Measurements from ENCODE around the gene PHLDA3.

Gene PHLDA3

DNA sequence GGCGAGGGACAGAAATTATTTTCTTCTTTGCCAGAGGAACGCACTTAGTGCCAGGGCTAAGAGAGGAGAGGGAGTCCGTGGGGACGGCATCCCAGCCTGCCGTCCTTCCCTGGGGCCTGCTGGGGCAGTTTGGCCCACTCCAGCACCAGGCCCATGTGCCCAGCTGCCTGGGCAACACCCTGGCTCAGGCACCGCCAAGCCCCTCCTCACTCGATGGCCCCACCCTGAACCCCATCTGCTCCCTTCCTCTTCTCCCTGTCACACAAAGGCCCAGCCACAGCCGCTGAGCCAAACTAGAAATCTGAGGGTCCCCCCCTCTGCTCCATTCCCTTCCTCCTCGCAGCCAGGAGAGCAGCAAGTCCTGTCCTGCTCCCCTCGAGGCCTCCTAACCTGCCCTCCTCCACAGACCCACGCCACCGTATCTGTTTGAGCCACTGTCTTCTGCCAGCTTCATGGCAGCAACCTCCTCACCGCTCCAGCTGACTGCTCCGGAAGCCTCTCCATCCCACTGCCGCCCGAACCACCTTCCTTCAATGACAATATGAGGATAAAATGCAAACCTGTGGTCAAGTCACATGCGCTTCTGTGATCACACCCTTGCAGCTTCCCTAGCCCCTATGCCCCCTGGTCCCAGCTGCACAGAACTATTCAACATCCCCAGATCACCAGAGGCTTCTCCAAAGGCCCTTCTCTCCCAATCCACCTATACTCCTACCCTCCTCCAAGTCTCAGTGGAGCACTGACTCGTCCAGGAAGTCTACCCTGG lies 39.1 kb downstream of the PHLDA3 start:
- no peak for DNase-seq (ENCODE audit: low spot score)

- no peak for DNase-seq (ENCODE audit: low spot score)
Observed at GRCh38 chr1:201427963-201428362, 41.0 kb downstream of the PHLDA3 start.

- no peak for DNase-seq (ENCODE audit: low spot score)
Observed at GRCh38 chr1:201426479-201427310, 42.3 kb downstream of the PHLDA3 start.

GRCh38 chr1:201424146-201424545 lies 44.8 kb downstream of the PHLDA3 start:
- DNase-seq (ENCODE audit: low spot score), result no peak

DNA sequence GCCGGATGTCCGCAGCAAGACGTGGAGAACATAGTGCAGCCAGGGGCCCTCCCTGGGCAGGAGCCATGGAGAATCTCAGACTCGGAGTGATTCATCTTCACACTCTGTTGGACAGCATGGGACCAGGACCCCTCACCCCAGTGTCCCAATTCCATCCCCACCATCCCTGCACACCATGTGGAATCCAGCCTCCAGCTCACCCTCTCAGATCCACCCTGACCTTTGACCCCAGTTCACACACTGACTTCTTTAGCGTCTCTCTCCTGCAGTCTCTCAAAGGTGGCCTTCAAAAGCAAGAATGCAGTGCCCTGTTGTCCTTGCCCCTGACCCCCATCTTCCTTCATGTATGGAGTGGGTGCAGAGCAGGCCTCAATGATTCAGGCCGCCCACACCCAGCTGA lies 45.3 kb downstream of the PHLDA3 start:
- DNase-seq (ENCODE audit: low spot score), result no peak

GRCh38 chr1:201422436-201423030 lies 46.5 kb downstream of the PHLDA3 start:
- no peak for DNase-seq (ENCODE audit: low spot score)

DNA sequence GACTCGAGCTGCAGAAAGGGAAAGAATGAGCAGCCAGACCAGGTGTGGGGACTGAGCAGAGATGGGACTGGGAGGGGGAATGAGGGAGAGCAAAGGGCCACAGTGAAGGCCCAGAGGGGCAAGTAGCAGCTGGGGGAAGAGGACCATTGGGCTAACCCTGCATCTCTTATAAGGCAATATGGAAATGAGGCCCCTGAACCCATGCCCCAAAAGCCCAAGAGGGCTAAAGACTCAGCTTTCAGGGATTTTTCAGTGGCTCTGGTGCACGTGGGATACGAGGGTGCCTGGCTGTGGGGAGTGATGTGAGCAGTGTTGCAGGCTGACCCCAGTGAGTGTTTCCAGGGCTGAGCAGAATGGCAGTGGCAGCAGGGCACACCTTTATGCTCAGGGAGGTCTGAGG lies 47.0 kb downstream of the PHLDA3 start:
- no peak for DNase-seq (ENCODE audit: low spot score)

DNA sequence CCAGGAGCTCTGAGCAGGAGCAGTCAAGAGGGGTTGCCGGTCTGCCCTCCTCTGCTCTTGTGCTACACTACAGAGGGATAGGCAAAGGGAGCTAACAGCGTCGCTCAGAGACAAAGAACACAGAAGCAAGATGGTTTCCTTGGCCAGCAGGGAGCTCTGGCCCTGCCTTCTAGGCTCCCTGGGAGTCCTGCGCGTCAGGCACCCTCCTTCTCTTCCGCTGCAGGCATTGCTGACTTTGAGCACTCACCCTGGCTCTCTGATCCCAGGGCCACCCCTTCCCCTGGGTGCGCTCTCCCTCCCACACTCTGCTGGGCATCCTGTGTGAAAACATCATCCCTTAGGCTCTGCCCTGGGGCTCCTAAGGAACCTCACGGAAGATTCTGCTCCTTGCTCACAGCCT lies 47.9 kb downstream of the PHLDA3 start:
- DNase-seq (ENCODE audit: low spot score), result no peak

- DNase-seq (ENCODE audit: low spot score), result no peak
Observed at GRCh38 chr1:201420608-201421002, 48.4 kb downstream of the PHLDA3 start.

DNA sequence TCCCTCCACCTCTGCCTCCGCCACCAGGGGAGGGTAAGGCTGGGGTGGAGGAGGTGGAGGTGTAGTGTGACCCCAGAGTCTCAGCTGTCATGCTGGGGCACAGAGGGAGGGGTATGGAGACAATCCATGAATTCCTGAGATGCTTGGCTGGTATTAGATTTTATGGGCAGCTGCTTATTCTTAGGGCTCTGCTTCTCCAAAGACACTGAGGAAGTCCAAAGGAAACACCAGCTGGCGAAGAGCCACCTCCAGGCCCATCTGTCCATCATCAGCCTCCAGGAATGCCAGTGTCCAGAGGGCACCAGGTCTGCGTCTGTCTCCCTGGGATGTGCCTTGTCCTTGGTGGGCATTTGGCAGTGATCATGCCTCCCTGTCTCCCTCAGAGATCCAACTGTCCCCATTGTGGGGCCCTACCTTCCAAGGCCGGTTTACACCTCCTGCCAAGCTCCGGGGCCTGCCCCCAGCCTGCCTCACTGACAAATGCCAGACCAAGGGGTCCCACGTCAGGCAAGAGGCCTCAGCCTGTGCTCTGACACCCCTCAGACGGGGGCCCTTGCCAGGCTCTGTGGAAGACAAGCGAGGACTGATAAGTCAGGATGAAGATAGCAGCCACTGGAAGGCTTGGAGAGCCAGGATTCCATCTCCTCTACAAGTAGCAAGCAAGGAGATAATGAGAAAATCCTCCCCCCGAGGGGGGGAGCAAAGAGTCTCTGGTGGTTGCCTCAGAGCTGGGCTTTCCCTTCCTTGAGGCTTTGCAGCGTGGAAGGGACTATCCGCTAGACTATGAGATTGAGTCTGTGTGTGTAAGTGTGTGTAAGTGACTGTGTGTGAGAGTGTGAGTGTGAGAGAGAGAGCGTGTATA lies 49.0 kb downstream of the PHLDA3 start:
- no peak for DNase-seq (ENCODE audit: low spot score)

GRCh38 chr1:201419256-201419655 lies 49.7 kb downstream of the PHLDA3 start:
- no peak for DNase-seq (ENCODE audit: low spot score)

DNA sequence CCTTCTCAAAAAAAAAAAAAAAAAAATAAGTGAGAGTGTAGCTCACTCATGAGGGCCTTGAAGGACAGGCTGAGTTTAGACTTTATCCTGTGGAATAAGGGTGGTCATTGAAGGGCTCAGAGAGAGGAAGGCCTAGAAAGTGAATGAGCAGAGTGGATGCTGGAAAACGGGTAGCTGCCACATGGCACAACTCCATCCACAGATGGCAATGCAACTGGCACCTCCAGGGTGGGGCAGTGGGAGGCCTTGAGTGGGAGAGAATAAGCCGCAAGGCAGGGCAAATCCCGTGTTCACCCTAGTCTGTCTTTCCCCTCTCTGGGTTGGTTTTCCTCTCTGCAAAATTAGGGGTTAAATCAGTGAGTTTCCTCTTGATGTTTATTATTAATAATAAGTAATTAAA lies 50.5 kb downstream of the PHLDA3 start:
- no peak for DNase-seq (ENCODE audit: low spot score)
